ENCODE measurements around the gene GRB10. TPM values are rescaled to one million over a fixed set of nuclear protein-coding genes. Genes with fewer than 3 reads are reported as not detected.

The GRB10 gene
- total RNA-seq, 1 donor from 2014 or later = 58.6 TPM

GRCh38 chr7:50766106-50766848 lies 16.4 kb downstream of the GRB10 start:
- no peak for TF ChIP-seq CTCF (IDR thresholded peaks at IDR 0.05)
- Histone ChIP-seq H3K9me3 (no peaks in the 10 kb centered on the region), H3K27me3 (no peaks in the 10 kb centered on the region), H3K4me1 (no peaks in the 10 kb centered on the region), H3K36me3 (no peaks in the 10 kb centered on the region), H3K27ac (no peak overlapping the region), H3K4me3 (no peak overlapping the region)
- ATAC-seq (no peak), DNase-seq (no peak)
- intact Hi-C loops (cut with DNase I) = no loop called here

GRCh38 chr7:50762337-50762736 lies 20.4 kb downstream of the GRB10 start:
- Histone ChIP-seq H3K27ac (no peak overlapping the region), H3K36me3 (no peaks in the 10 kb centered on the region), H3K27me3 (no peaks in the 10 kb centered on the region), H3K4me3 (no peak overlapping the region), H3K9me3 (no peaks in the 10 kb centered on the region), H3K4me1 (no peaks in the 10 kb centered on the region)
- intact Hi-C loops (cut with DNase I) = no loop called here
- no peak for ATAC-seq
- TF ChIP-seq CTCF (IDR thresholded peaks at IDR 0.05) = no peak
- DNase-seq = no peak

GRCh38 chr7:50761713-50762112 lies 21.0 kb downstream of the GRB10 start:
- H3K27me3 ChIP-seq = no peaks in the 10 kb centered on the region
- no peaks in the 10 kb centered on the region for H3K4me1 ChIP-seq
- no peak overlapping the region for H3K4me3 ChIP-seq
- TF ChIP-seq CTCF (IDR thresholded peaks at IDR 0.05) = no peak
- H3K27ac ChIP-seq = no peak overlapping the region
- intact Hi-C loops (cut with DNase I) = no loop called here
- H3K9me3 ChIP-seq = no peaks in the 10 kb centered on the region
- H3K36me3 ChIP-seq = no peaks in the 10 kb centered on the region
- ATAC-seq = no peak
- no peak for DNase-seq

- no peak for ATAC-seq
- intact Hi-C loops (cut with DNase I) = no loop called here
- no peaks in the 10 kb centered on the region for H3K9me3 ChIP-seq
Observed at GRCh38 chr7:50757703-50758390, 24.8 kb downstream of the GRB10 start.

DNA sequence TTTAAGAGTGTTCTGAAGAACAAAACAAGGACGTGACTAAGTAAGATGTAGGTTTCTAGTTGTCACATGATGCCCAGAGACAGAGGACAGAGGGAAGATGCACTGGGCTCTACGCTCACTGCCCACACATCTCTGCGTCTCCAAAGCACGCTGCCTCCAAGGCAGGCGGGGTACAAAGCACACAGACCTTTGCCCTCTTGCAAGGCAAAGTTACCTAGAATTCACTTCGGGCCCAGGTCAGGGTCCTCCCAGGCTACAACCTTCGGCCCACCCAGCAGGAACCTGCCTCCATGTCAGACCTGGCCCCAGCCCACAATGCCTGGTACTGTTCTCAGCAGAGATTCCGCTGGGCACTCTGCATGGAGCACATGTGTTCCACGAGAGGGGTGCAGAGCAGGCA lies 26.5 kb downstream of the GRB10 start:
- Histone ChIP-seq H3K9me3 (no peaks in the 10 kb centered on the region), H3K4me3 (no peak overlapping the region), H3K4me1 (no peaks in the 10 kb centered on the region), H3K27me3 (no peaks in the 10 kb centered on the region), H3K27ac (no peak overlapping the region), H3K36me3 (no peaks in the 10 kb centered on the region)
- TF ChIP-seq CTCF (IDR thresholded peaks at IDR 0.05) = no peak
- intact Hi-C loops (cut with DNase I) = no loop called here
- no peak for ATAC-seq
- DNase-seq = no peak

More at GRCh38 chr7:50757703-50758390, 24.8 kb downstream of the GRB10 start:
- H3K4me1 ChIP-seq = no peaks in the 10 kb centered on the region
- no peak for TF ChIP-seq CTCF (IDR thresholded peaks at IDR 0.05)
- no peak overlapping the region for H3K27ac ChIP-seq
- no peak overlapping the region for H3K4me3 ChIP-seq
- H3K27me3 ChIP-seq = no peaks in the 10 kb centered on the region
- H3K36me3 ChIP-seq = no peaks in the 10 kb centered on the region
- no peak for DNase-seq

Data from upper lobe of right lung (tissue), 1 donor.